GM18505 (cell line): ENCODE measurements around the gene PUM2.

Experiments
- ATAC-seq: cut with Tn5 transposase; IDR thresholded peaks from one replicate; pipeline ENCODE4 v1.9.1; 2021; ENCODE audit not compliant: unreplicated experiment
- POLR2A ChIP-seq: IDR thresholded peaks from 4 replicates; pipeline ENCODE4 v1.6.1; 2011; ENCODE audit warnings: borderline replicate concordance; ENCODE audit not compliant: insufficient read depth, insufficient read length; ENCODE audit errors: extremely low read depth

PUM2 gene

GRCh38 chr2:20205069-20205468 lies 145.6 kb downstream of the PUM2 start:
- no peak for ATAC-seq
- no peak for TF ChIP-seq POLR2A

GRCh38 chr2:20203521-20204225 lies 147.0 kb downstream of the PUM2 start:
- no peak for TF ChIP-seq POLR2A

GRCh38 chr2:20203072-20203471 lies 147.6 kb downstream of the PUM2 start:
- TF ChIP-seq POLR2A = no peak
- ATAC-seq = no peak

More at GRCh38 chr2:20203521-20204225, 147.0 kb downstream of the PUM2 start:
- no peak for ATAC-seq

- ATAC-seq = no peak
- TF ChIP-seq POLR2A = no peak
Observed at GRCh38 chr2:20201671-20202070, 149.0 kb downstream of the PUM2 start.

- no peak for TF ChIP-seq POLR2A
- ATAC-seq = no peak
Observed at GRCh38 chr2:20200697-20201555, 149.7 kb downstream of the PUM2 start.

- no peak for TF ChIP-seq POLR2A
- ATAC-seq = no peak
Observed at GRCh38 chr2:20199633-20200270, 150.9 kb downstream of the PUM2 start.

GRCh38 chr2:20198796-20199632 lies 151.6 kb downstream of the PUM2 start:
- no peak for TF ChIP-seq POLR2A
- ATAC-seq = no peak
